Neuronal stem cell (in vitro differentiated cells): ENCODE results near the gene DDAH1.

ENCODE experiments used
- DNase-seq: peaks from one replicate; pipeline ENCODE4 v3.0.0-alpha.2; 2013; ENCODE audit warnings: low spot score
- H2AFZ ChIP-seq: one replicate; pipeline ENCODE4 v1.6.1; 2013; ENCODE audit warnings: mild to moderate bottlenecking, low read length, inconsistent platforms
- H2AK5ac ChIP-seq: 2 replicates; pipeline ENCODE4 v1.6.1; 2013; ENCODE audit warnings: low read depth, mild to moderate bottlenecking, inconsistent platforms, low read length, moderate library complexity, mixed read lengths
- H2BK120ac ChIP-seq: 2 replicates; pipeline ENCODE4 v1.6.1; 2013; ENCODE audit warnings: low read depth, mild to moderate bottlenecking, inconsistent platforms, low read length, moderate library complexity, mixed read lengths
- H2BK12ac ChIP-seq: one replicate; pipeline ENCODE4 v1.6.1; 2013; ENCODE audit warnings: low read length, inconsistent platforms
- H2BK15ac ChIP-seq: 2 replicates; pipeline ENCODE4 v1.6.1; 2013; ENCODE audit warnings: mild to moderate bottlenecking, low read length, inconsistent platforms, mixed read lengths
- H2BK5ac ChIP-seq: one replicate; pipeline ENCODE4 v1.6.1; 2013; ENCODE audit warnings: inconsistent platforms, mild to moderate bottlenecking, low read length, moderate library complexity
- H3K14ac ChIP-seq: one replicate; pipeline ENCODE4 v1.6.1; 2013; ENCODE audit warnings: low read length, inconsistent platforms
- H3K18ac ChIP-seq: 2 replicates; pipeline ENCODE4 v1.6.1; 2013; ENCODE audit warnings: low read length, inconsistent platforms
- H3K23ac ChIP-seq: 2 replicates; pipeline ENCODE4 v1.6.1; 2013; ENCODE audit warnings: low read depth, mild to moderate bottlenecking, mixed read lengths, low read length, inconsistent platforms; ENCODE audit not compliant: poor library complexity
- H3K27ac ChIP-seq: replicated peaks from 3 replicates; pipeline ENCODE4 v1.5.1; 2013; ENCODE audit warnings: low read length, inconsistent platforms
- H3K27me3 ChIP-seq, 3 experiments: 2 replicates each; pipeline ENCODE4 v1.6.1; 2013; ENCODE audit warnings: low read length in 3 of 3, mild to moderate bottlenecking in 2 of 3, inconsistent platforms in 1 of 3, low read depth in 1 of 3, mixed read lengths in 1 of 3, moderate library complexity in 1 of 3; ENCODE audit not compliant: control insufficient read depth in 3 of 3, insufficient read depth in 3 of 3
- H3K36me3 ChIP-seq, 2 donors: replicated peaks in 1 of 2; 2 replicates each; pipeline ENCODE4 v1.6.1; 2013; ENCODE audit warnings: low read length in 2 of 2; ENCODE audit not compliant: control insufficient read depth in 2 of 2, insufficient read depth in 2 of 2
- H3K4ac ChIP-seq: 2 replicates; pipeline ENCODE4 v1.6.1; 2013; ENCODE audit warnings: inconsistent platforms, mild to moderate bottlenecking, low read length, moderate library complexity
- H3K4me1 ChIP-seq, 2 donors: 1 replicate in 1 of 2; 2 replicates in 1 of 2; pipeline ENCODE4 v1.6.1; 2013; ENCODE audit warnings: low read length in 2 of 2, low read depth in 1 of 2; ENCODE audit not compliant: control insufficient read depth in 2 of 2, insufficient read depth in 1 of 2
- H3K4me2 ChIP-seq: one replicate; pipeline ENCODE4 v1.6.1; 2013; ENCODE audit warnings: mild to moderate bottlenecking, low read length, inconsistent platforms; ENCODE audit not compliant: insufficient read depth, poor library complexity, severe bottlenecking
- H3K4me3 ChIP-seq, 2 donors: 2 replicates each; pipeline ENCODE4 v1.5.1; 2013; ENCODE audit warnings: low read length in 2 of 2, mild to moderate bottlenecking in 2 of 2, inconsistent platforms in 1 of 2, moderate library complexity in 1 of 2
- H3K79me1 ChIP-seq: one replicate; pipeline ENCODE4 v1.6.1; 2013; ENCODE audit warnings: low read depth, mild to moderate bottlenecking, inconsistent platforms, low read length, moderate library complexity
- H3K9ac ChIP-seq: one replicate; pipeline ENCODE4 v1.6.1; 2013; ENCODE audit warnings: mild to moderate bottlenecking, low read depth, low read length, inconsistent platforms; ENCODE audit not compliant: poor library complexity
- H3K9me3 ChIP-seq, 2 donors: replicated peaks in 1 of 2; 2 replicates each; pipeline versions ENCODE3 to v1.6.1; 2013; ENCODE audit warnings: low read length in 2 of 2, mild to moderate bottlenecking in 2 of 2, inconsistent platforms in 1 of 2, low read depth in 1 of 2, mixed read lengths in 1 of 2, moderate library complexity in 1 of 2; ENCODE audit not compliant: control insufficient read depth in 2 of 2, insufficient read depth in 1 of 2
- H4K8ac ChIP-seq: one replicate; pipeline ENCODE4 v1.6.1; 2013; ENCODE audit warnings: low read depth, mild to moderate bottlenecking, inconsistent platforms, low read length, moderate library complexity
- H4K91ac ChIP-seq: one replicate; pipeline ENCODE4 v1.6.1; 2013; ENCODE audit warnings: low read length, low read depth, mild to moderate bottlenecking, inconsistent platforms; ENCODE audit not compliant: poor library complexity
- WGBS, 2 donors: extraction: QIAGEN DNeasy Blood & Tissue Kit; methylation state at CpG; one replicate each; pipeline ENCODE4 v1.1.7; 2013; ENCODE audit warnings: missing lambda C conversion rate in 2 of 2, mixed read lengths in 1 of 2; ENCODE audit not compliant: insufficient read length in 2 of 2, insufficient replicate concordance in 1 of 2; ENCODE audit errors: extremely low coverage in 2 of 2; 5-methylcytosine and 5-hydroxymethylcytosine counted together

The DDAH1 gene

GRCh38 chr1:85297538-85297854 is 167.5 kb downstream of the DDAH1 start:
- Histone ChIP-seq H2AFZ (peak overlapping the region; percentile 58), H3K9me3 (no peaks in the 10 kb centered on the region), H2AK5ac (no peak overlapping the region), H3K4me3 (no peak overlapping the region), H4K8ac (no peak overlapping the region), H3K79me1 (no peaks in the 10 kb centered on the region), H3K4ac (no peak overlapping the region), H3K9ac (no peak overlapping the region), H3K18ac (no peak overlapping the region), H3K4me2 (no peak overlapping the region), H3K4me1 (peaks cover 5 to 7% of the 10 kb centered on the region in 2 donors), H2BK120ac (no peak overlapping the region), H2BK5ac (no peak overlapping the region), H2BK15ac (no peak overlapping the region), H3K36me3 (no peaks in the 10 kb centered on the region), H4K91ac (no peak overlapping the region), H3K27me3 (no peaks in the 10 kb centered on the region), H3K23ac (no peak overlapping the region), H3K14ac (no peak overlapping the region), H2BK12ac (no peak overlapping the region), H3K27ac (no peak overlapping the region)
- WGBS, 2 donors = no CpG with 5 or more reads among the region's 1 CpG
- no peak for DNase-seq

- no CpG with 5 or more reads among the region's 1 CpG for WGBS, 2 donors
- Histone ChIP-seq H3K9ac (no peak overlapping the region), H3K4me1 (peaks cover 5 to 7% of the 10 kb centered on the region in 2 donors), H2BK12ac (no peak overlapping the region), H3K4me3 (no peak overlapping the region), H3K23ac (no peak overlapping the region), H4K91ac (no peak overlapping the region), H2BK120ac (no peak overlapping the region), H3K4ac (no peak overlapping the region), H3K36me3 (no peaks in the 10 kb centered on the region), H2AK5ac (no peak overlapping the region), H2BK5ac (no peak overlapping the region), H3K27me3 (no peaks in the 10 kb centered on the region), H3K4me2 (no peak overlapping the region), H3K14ac (no peak overlapping the region), H4K8ac (no peak overlapping the region), H3K27ac (no peak overlapping the region), H3K18ac (no peak overlapping the region), H2AFZ (no peak overlapping the region), H3K79me1 (no peaks in the 10 kb centered on the region), H2BK15ac (no peak overlapping the region), H3K9me3 (no peaks in the 10 kb centered on the region)
- no peak for DNase-seq
Measured at GRCh38 chr1:85296980-85297379, 168.0 kb downstream of the DDAH1 start.

GRCh38 chr1:85295654-85296053 is 169.3 kb downstream of the DDAH1 start:
- H3K4ac ChIP-seq = no peak overlapping the region
- H2AFZ ChIP-seq = no peak overlapping the region

GRCh38 chr1:85295006-85295431 is 169.9 kb downstream of the DDAH1 start:
- no peak for DNase-seq
- no peak overlapping the region for H3K4me2 ChIP-seq
- H4K8ac ChIP-seq = no peak overlapping the region
- H3K23ac ChIP-seq = no peak overlapping the region
- no peaks in the 10 kb centered on the region for H3K9me3 ChIP-seq
- H3K79me1 ChIP-seq = no peaks in the 10 kb centered on the region
- no peak overlapping the region for H3K14ac ChIP-seq
- H3K27me3 ChIP-seq = no peaks in the 10 kb centered on the region
- H3K4me3 ChIP-seq = no peak overlapping the region
- H4K91ac ChIP-seq = no peak overlapping the region
- H3K9ac ChIP-seq = no peak overlapping the region
- H2AFZ ChIP-seq = no peak overlapping the region
- H2BK120ac ChIP-seq = no peak overlapping the region
- H3K18ac ChIP-seq = no peak overlapping the region
- no peak overlapping the region for H2AK5ac ChIP-seq
- WGBS, 2 donors = no CpG with 5 or more reads among the region's 3 CpGs
- no peaks in the 10 kb centered on the region for H3K36me3 ChIP-seq
- H3K4ac ChIP-seq = no peak overlapping the region
- peaks cover 5 to 7% of the 10 kb centered on the region in 2 donors for H3K4me1 ChIP-seq
- no peak overlapping the region for H2BK5ac ChIP-seq
- H3K27ac ChIP-seq = no peak overlapping the region
- no peak overlapping the region for H2BK12ac ChIP-seq
- H2BK15ac ChIP-seq = no peak overlapping the region

More at GRCh38 chr1:85295654-85296053, 169.3 kb downstream of the DDAH1 start:
- Histone ChIP-seq H2BK12ac (no peak overlapping the region), H2BK120ac (no peak overlapping the region), H2BK5ac (no peak overlapping the region), H4K91ac (no peak overlapping the region), H3K9ac (no peak overlapping the region), H3K18ac (no peak overlapping the region), H3K23ac (no peak overlapping the region), H3K4me3 (no peak overlapping the region), H4K8ac (no peak overlapping the region), H3K9me3 (no peaks in the 10 kb centered on the region), H3K79me1 (no peaks in the 10 kb centered on the region), H3K27me3 (no peaks in the 10 kb centered on the region), H2AK5ac (no peak overlapping the region), H2BK15ac (no peak overlapping the region), H3K4me1 (peaks cover 5 to 7% of the 10 kb centered on the region in 2 donors), H3K4me2 (no peak overlapping the region), H3K27ac (no peak overlapping the region), H3K36me3 (no peaks in the 10 kb centered on the region), H3K14ac (peak overlapping the region; percentile 39)
- no peak for DNase-seq
- no CpG with 5 or more reads among the region's 4 CpGs for WGBS, 2 donors
